ENCODE data around the gene ZBTB26.
A peak's percentile ranks its signal among the peaks of the same experiment; 100 is the strongest.
"Not testable (repeated sequence)": the region's sequence is repeated elsewhere in the genome, so short reads cannot be mapped to it uniquely, and the experiment has no call there.

Gene ZBTB26

DNA sequence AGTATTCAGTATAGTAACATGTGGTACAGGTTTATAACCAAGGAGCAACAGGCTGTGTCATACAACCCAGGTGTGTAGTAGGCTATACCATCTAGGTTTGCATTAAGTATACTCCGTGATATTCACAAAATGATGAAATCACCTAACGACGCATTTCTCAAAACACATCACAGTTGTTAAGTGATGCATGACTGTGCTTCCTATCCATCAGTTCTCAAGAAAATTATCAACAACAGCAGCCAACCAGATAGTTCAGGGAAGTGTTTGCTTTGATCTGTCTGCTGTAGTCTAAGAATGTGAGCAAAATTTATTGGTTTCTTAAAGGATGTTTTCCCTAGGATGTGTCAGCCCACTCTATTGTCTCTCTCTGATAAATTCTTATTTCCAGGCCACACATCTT, 7.4 kb downstream of the ZBTB26 start:
- DNase-seq (ENCODE audit: low read depth in 2 of 2), result no peak

DNA sequence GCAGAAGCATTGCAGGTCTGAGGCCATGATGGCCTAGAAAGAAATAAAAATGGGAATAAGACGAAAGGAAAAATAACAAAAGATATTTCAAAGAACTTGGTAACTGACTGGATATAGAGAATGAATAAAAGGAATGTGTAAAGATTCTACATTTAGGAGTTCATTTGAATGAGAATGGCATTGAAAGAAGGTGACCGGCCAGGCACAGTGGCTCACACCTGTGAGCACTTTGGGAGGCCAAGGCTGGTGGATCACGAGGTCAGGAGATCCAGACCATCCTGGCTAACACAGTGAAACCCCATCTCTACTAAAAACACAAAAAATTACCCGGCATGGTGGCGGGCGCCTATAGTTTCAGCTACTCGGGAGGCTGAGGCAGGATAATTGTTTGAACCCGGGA, 8.6 kb downstream of the ZBTB26 start:
- no peak for DNase-seq (ENCODE audit: low read depth in 2 of 2)

DNA sequence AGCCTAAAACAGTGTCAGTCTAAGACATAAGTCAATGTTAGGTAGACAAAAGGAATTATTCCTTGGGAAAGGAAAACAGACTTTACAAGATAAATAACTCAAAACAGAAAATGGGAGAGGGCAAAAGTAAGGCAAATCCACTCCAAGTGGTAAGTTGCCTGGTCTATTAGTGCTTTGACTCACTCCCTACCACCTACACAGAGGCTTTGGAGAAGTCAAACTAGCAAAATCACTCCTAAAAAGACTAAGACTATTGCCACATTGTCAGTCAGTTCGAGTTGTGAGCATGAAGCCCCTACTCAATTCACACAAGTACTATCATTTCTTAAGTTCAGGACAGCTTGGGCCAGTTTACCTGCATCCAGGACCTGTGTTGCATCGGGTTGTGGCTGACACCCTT, 13.0 kb downstream of the ZBTB26 start:
- no peak for DNase-seq (ENCODE audit: low read depth in 2 of 2)

DNA sequence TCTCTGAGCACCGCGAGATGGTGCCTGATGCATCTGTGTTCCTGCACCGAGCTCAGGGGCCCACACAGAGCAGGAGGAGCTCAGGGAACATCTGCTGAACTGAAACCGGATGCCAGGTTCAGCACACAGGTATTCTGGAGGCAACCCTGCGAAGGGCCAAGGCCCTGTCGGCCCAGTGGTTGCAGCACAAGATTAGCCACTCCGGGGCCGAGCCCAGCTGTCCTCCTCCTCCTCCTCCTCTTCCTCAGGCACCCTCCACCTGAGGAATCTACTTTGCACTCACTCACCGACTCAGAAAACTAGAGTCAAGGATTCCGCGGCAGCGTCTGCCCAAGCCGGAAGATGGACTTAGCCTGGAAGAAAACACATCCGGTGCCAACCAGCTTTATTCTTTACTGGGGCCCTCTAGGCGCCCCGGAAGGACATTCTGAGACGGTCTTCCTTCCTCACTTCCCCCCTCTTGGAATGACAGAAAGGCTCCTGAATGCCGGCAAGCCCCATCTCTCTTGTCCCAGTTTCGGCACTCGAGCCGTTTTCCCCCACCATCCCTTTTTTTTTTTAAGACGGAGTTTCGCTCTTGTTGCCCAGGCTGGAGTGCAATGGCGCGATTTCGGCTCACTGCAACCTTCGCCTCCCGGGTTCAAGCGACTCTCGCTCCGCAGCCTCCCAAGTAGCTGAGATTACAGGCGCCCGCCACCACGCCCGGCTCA, 18.2 kb downstream of the ZBTB26 start, which contains the start of gene ZBTB6:
TSS of gene ZBTB6 (minus strand) at position 360 of the 710 bp plus-strand sequence. CDS start 1,251 bp downstream, outside the sequence.
- peak; percentile 50 to 66 for DNase-seq (ENCODE audit: low read depth in 2 of 2)

DNA sequence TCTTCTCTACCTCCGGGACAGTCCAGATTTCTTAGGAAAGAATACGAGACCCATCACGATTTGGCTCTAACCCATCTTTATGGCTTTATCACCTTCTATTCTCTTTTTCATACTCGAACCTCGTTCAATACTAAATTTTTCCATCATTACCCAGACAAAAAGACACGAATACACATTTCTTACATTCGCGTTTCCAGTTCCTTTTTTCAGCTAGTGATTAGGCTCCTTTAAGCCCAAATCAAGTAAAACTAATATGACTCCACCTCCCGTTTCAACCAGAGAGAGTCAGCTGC, 18.7 kb downstream of the ZBTB26 start:
- DNase-seq (ENCODE audit: low read depth in 2 of 2), result no peak

DNA sequence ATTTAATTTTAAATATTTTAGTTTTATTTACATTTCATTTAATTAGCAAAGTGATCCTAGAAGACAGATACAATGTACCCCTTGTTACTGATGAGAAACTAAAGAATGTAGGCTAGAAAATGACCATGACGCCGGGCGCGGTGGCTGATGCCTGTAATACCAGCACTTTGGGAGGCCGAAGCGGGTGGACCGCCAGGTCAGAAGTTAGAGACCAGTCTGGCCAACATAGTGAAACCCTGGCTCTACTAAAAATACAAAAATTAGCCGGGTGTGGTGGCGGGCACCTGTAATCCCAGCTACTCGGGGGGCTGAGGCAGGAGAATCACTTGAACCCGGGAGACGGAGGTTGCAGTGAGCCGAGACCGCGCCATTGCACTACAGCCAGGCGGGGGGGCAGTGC, 25.2 kb downstream of the ZBTB26 start:
- DNase-seq (ENCODE audit: low read depth in 2 of 2), result not testable (repeated sequence)

DNA sequence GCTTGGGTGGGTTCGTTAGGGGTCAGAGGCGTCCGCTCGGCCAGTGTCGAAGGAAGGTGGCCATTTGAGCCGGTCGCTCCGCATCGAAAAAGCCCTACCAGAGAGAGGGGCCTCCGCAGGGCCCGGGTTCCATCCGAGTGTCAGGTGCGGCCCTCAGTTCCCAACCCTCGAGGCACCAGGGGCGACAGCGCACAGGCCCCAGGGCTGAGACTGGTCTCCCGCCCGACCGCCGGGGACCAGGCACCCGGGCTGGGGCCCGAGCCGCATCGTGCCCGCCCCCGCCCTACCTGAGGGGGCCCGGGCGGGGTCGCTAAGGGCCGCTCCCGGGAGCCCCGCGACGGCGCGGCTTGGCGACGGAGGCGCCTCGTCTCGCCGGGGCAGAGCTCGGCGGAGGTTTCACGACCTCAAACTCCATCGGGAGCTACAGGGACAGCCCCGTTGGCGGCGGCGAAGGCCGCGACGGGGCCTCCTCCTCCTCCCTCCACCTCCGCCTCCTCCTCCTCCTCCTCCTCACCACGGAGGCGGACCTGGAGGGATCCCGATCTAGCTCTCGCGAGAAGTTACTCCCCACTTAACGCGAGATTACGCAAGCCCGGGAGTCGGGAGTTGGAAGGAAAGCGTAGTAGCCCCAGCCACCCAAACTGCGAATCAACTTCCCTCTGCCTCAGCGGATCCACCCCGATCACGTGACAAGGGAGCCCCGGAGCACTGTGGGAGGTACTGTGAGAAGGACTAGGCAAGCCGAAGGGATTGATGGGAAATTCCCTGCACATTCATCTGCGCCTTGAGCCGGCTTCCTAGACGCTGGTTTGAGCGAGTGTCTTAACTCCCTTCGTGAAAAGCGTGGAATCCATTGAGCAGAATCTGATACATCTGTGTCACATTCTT, 26.2 kb downstream of the ZBTB26 start, which contains the start of gene RC3H2:
TSS of gene RC3H2 (minus strand) at position 537 of the 888 bp plus-strand sequence. CDS start 7,850 bp downstream, outside the sequence.
- DNase-seq (ENCODE audit: low read depth in 2 of 2), result peak; percentile 93 to 95

DNA sequence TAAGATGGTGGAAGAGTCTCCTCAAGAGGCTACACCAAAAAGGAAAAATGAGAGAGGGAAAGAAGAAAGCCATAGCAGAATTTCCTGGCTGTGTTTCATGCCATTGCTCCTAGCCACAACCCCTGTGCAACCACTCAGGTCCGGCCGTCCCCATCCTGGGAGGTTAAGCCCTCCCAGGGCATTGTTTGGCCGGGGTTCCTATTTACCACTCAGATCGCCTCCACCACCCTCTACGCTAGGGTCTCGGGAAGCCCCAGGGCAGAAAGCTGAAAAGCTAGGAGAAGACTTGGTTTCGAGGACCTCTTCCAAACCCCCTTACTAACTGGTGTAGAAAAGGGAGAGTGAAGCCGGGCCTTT, 26.9 kb downstream of the ZBTB26 start:
- peak; percentile 6 to 7 for DNase-seq (ENCODE audit: low read depth in 2 of 2)

DNA sequence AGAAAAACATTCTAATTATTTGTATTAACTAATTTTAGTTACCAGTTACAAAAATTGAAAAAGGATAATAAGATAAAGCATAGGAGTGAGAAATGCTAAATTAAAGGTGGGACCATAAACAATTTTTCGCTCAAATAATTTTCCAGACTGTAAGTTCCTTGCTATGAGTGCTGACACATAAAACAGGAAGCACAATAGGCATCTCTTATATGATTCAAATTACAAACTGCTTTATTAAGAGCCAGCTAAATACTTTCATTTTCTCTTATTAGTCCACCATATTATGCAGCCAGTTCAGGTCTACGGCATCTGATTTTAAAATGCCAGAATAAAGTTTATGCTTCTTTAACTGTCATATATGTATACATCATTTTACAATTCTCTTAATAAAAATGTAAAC, 30.5 kb downstream of the ZBTB26 start:
- no peak for DNase-seq (ENCODE audit: low read depth in 2 of 2)

DNA sequence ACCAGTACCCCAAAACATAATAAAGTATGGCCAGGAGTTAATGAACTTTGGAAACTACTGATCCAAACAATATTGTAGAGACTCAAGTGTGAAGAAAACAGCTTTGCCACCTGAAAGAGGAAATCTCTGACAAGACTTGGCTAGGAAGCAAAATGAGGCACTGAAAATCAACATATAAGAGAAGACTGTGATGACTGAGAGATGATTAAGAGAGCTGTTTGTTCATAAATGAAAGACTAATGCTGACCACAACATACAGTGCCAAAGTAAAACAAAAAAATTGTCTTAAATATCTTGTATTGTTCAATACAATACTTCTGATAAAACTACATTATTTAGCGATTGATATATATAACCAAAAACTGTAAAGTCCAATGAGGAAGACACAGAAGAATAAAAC, 33.3 kb downstream of the ZBTB26 start:
- DNase-seq (ENCODE audit: low read depth in 2 of 2), result no peak

DNA sequence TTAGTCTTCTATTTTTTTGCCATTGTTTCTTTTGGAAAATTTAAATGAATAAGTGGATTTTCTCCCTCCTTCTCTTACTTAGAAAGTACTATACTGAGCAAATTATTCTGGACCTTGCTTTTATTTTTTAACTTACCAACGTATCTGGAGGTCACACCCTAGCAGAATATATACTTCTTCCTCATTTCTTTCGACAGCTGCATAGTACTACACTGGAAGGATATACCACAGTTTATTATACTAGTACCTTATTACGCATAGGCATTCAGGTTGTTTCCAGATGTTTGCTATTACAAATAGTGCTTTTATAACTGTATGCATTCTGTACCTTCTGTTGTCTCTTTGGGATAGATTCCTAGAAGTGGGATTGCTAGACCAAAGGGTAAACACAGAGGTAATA, 42.8 kb downstream of the ZBTB26 start:
- no peak for DNase-seq (ENCODE audit: low read depth in 2 of 2)

DNA sequence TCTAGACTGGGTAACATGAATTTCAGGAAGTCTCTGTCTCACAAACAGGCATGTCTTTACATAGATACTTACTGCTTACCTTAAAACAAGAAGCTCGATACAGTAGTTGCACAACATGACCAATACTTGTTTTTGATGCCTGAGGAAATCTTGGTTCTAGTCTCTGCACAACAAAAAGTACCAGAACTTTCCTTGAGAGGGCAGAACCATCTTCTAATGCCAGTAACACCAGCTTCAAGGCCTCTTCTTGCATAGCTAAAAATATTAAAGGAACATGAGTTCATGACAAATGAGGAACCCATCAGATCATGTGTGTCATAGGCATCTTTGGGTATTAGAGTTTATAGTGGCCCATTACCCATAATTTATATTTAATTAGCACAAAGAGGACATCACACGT, 48.2 kb downstream of the ZBTB26 start:
- no peak for DNase-seq (ENCODE audit: low read depth in 2 of 2)

DNA sequence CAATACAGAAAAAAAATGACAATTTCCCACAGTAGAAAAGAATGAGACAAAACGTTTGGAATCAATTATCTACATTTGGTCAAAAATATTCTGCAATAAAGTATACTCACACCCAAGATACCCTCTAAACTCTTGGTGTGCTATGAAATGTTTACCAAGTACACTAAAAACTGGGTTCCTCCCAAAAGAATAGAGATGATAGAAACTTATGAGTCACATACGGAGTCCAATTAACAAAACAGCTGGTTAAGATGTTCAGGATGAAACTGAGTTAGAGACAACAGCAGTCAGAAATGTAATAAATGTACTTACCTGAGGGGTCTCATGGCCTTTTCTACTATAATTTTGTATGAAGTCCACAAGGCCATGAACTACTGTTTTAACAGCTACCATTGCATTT, 51.9 kb downstream of the ZBTB26 start:
- DNase-seq (ENCODE audit: low read depth in 2 of 2), result no peak

DNA sequence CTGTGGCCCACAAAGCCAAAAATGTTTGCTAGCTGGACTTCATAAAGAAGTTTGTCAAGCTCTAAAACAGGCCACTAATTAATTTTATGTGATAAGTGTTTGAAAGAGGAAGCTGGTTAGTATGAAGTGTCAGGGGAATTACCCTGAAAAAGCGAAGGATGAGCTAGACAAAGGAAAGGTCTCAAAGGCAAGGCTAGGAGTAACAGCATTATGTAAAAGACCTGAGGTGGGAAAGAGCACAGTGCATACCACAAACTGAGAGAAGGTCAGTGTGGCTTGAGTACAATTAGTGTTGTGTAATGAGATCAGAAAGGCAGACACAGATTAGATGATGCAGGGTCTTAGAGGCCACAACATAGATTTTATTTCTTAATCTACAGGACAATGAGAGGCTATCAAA, 55.8 kb downstream of the ZBTB26 start:
- DNase-seq (ENCODE audit: low read depth in 2 of 2), result no peak

DNA sequence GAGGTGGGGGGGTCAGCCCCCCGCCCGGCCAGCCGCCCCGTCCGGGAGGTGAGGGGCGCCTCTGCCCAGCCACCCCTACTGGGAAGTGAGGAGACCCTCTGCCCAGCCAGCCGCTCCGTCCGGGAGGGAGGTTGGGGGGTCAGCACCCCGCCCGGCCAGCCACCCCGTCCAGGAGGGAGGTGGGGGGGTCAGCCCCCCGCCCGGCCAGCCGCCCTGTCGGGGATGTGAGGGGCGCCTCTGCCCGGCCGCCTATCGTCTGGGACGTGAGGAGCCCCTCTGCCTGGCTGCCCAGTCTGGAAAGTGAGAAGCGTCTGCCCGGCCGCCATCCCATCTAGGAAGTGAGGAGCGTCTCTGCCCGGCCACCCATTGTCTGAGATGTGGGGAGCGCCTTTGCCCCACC, 64.0 kb downstream of the ZBTB26 start:
- not testable (repeated sequence) for DNase-seq (ENCODE audit: low read depth in 2 of 2)

DNA sequence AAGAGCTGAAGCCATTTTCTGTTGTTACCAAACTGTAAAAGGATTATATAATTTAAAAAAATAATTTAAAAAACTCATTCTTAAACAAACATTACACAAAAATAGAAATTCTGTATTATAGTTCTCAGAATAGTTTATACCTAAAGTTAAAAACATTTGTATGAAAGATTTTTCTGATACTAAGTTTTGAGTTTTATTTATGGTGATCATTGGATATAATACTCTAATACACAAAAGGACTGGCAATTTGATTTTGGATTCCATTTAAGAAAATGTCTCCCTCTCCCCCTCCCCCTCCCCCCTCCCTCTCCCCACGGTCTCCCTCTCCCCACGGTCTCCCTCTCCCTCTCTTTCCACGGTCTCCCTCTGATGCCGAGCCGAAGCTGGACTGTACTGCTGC, 65.2 kb downstream of the ZBTB26 start:
- DNase-seq (ENCODE audit: low read depth in 2 of 2), result no peak
